Stimulated activated CD8-positive, alpha-beta memory T cell treated with anti-CD3 and anti-CD28 coated beads, Interleukin-7, amount 100 ng/mL, for 4 hours (primary cell): ENCODE data around the gene PTCH1.
A peak's percentile ranks its signal among the peaks of the same experiment; 100 is the strongest.

Experiments
- DNase-seq, 2 donors: peaks; one replicate each; pipeline ENCODE4 v3.0.0-alpha.2; 2020; ENCODE audit warnings: low read depth in 2 of 2

Gene PTCH1

DNA sequence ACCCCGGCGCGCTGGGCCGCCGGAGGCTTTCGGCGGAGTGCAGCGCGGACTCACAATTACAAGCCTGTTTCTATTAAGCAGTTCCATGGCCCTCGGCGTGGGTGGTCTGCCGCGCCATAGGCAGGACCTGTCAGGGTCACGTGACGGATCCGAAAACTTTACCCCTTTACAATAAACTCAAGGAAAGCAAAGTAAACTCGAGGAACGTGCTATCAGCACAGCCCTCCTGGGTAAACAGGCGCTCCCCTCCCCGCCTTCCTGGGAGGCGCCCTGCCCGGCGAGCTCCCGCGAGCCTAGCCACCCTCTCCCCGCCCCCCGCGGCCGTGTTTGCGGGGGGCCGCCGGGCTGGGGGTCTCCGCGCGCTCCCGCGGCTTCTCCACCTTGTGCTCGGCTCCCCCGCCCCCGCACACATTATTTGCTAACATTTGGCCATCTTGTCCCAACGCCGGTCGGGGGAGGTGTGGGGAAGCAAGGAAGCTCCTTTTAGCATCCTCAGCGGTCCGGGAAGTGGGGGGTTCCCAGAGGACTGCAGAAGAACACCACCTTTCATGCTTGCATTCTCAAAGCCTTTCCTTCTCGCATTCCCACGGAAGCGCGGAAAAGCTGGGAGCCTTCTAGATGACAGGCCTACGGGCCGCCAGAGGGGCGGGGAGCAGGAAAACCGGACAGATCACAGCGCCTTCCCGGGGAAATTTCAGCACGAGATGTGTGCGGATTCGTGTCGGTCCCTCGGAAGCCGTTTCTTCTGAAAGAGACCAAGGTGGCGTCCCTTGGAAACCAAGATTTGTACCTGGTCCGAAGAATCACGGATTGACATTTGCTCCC, at the start of gene PTCH1:
Gene PTCH1 (minus strand): TSS at position 238 of the 825 bp plus-strand sequence.
- peak in 1 of 2 donors; percentile 36 for DNase-seq

DNA sequence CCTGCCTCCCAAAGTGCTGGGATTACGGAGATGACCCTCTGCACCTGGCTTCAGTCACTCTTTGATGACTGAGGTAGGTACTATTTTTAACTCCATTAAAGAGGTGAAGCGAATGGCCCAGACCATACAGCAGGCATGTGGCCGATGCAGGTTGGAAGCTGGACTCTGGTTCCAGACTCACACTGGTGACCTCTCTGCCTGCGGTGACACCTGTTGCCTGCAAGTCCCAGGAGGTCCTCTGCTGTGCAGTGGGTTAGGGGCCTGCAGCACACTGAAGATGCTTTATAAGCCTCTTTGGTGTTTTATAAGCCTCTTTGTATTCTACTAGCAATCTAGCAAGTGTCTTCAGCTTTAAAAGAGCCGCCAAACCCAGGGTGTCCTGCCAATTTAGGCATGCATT, 49.2 kb upstream of the PTCH1 start:
- no peak for DNase-seq

DNA sequence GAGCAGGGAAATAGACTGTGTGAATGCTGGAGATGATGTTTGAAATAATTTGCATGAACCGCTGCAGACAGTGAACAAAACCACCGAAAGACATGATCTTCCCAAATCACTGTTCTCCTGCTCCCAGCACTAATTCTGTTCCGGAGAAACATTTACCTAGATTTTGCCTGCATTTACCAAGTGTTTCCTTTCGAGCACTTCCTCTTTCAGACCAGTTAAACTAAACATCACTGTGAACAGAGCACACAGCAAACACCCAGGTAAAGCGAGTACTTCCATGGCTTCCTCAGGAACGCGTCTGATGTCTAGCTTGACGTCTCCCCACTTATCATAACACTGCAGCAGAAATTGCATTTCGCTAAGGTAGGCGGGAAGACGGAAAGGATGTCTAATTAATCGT, 45.1 kb upstream of the PTCH1 start:
- DNase-seq = no peak

DNA sequence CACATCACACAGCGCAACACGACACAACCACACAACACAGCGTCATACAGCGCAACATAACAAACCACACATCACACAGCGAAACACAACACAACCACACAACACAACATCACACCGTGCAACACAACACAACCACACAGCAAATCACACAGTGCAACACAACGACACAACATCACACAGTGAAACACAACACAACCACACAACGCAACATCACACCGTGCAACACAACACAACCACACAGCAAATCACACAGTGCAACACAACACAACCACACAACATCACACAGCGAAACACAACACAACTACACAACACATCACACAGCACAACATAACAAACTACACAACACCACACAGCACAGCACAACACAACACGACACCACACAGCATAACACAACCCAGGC, 40.4 kb upstream of the PTCH1 start:
- DNase-seq = no peak

DNA sequence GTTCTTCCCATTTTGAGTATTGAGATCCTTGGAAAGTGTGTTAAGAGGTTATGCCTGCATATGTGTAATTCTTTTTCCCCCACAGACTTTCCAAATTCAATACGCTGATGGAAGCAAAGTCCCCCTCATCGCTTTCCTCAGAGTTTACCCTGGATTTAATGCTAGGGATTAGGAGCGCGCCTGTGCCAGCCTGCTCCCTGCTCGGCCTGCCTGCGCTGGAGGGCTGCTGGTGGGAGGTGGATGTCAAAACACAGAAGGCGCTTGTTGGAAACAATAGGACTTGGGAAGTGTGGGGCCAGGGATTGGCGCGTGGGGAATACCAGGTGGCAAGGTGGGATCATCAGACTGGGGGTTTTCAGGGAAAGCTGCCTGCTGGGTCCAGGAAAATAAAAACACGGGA, 39.8 kb upstream of the PTCH1 start:
- DNase-seq = no peak

DNA sequence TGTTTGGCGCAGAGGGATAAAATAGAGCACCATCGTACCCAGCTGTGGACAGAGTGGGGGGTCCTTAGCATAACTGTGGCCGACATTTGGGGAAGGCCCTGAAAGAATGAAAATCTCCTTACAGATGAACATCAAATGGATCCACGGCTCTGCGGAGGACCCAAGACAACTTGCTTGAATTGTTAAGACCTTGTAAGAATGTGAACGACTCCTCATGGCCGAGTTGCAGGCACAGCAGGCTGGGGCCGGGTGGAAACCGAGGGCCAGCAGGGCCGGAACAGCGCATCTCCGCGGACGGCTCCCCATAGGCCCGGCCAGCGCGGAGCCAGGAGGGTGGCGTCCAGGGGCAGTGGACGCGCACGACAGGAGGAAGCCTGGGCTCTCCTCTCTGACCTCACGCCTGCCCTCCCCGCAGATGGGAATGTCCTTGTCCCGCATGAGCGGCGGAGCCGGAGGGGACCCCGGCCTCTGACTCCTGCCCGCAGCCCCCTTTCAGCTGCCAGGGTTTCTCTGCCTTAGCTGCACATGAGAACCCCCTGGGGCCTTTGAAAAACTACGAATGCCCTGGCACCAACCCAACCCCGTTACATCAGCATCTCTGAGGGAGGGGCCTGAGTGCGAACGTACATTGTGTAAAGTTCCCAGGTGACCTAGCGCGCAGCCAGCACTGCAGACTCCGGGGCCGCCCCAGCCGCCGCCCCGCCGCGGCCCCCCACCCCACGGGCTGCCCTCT, 36.2 kb upstream of the PTCH1 start:
- peak in 1 of 2 donors; percentile 6 for DNase-seq

DNA sequence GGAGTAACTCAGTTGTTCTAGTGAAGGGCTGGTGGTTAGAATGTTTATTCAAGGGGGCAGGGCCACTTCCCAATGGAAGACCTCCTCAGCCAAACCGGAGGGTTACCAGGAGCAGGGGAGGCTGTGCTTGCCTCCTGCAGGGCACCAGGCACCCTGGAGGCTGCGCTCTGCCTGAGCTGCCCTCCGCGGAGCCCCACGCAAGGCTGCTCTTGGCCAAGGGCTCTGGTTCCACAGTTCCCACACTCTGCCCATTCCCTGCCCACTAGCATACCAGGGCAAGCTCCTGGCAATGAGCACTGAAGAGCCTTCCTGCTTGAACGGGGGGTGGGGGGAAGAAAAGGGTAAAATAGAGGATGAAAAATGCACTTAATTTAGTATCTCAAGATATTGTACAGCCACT, 35.5 kb upstream of the PTCH1 start:
- no peak for DNase-seq

DNA sequence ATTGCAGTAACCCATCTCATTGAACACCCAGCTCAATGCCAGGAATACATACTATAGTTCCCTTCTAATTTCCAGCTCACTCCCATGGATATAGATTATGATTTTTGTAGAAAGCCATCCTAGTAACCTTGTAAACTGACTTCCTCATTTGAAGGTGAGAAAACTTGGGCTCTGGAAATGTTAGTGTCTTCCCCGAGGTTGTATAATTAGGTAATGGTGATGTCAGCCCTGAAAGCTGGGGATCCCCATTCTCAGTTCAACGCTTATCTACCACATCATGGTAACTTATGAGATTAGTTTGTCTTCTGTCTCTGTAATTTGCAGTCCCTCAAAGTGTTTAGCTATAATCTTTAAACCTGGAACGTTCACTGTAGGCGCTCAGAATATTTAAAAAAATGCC, 34.6 kb upstream of the PTCH1 start:
- DNase-seq = no peak

DNA sequence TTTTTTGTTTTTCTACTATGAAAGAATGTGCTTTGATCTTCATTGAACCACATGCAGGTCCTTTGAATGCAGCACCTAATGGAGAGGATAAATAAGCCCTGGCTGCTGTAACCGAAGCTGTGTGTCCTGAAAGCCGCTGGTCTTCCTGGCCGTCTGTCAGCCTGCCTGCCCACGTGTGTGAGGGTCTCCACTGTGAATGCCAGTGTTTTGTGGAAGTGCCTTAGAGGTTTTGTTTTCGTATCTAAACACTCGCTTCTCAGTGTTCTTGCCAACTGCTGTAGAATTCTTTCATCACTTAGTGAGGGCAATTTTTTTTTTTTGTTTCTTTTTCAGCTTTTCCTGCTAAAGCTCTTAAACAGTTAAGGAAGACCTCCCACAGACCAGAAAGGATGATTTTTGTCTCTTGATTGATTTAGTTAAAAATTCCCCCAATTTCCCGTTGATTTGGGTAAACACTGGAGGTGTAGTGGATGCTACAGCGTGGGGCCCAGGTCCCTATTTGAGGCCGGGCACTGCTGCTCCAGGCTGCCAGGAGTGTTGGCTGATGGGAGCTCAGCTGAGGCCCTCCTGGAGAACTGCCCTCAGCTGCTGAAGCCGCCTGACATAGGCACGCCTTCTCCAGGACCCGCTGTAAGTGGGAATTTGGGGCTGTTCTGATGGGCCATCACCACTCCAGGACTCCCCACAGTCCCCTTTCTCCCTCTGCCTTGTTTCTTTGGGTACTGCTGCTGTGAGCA, 29.2 kb upstream of the PTCH1 start:
- DNase-seq = no peak

DNA sequence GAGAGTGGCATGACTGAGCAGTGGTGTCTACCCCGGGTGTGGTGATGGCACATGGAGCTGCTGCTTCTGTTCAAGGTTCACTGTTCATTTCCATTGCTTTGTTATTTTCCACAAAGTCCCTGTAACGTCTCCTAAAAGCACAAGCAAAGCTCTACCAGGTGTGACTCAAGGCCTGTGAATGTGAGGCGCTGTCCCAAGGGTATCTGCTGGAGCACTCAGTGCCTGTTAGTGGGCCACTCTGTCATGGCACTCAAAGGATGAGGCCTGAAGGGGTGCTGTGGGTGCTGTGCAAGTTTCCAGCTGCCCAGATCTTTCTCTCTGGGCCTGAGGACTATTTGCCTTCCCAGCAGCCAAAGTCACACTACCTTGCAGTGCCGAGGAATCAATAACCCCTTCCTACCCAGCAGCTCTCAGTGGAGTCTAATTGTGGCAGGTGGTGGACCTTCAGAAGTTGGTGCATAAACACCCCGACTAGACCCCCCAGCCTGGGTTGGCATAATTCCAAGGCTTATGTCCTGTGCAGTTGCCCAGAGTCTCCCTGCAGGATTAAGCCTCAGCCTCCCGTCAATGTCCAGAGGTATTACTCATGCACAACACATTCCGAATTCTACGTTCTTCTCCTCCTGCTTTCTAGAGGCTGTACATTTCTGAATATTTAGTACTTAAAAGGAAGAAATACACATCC, 17.4 kb upstream of the PTCH1 start:
- no peak for DNase-seq

DNA sequence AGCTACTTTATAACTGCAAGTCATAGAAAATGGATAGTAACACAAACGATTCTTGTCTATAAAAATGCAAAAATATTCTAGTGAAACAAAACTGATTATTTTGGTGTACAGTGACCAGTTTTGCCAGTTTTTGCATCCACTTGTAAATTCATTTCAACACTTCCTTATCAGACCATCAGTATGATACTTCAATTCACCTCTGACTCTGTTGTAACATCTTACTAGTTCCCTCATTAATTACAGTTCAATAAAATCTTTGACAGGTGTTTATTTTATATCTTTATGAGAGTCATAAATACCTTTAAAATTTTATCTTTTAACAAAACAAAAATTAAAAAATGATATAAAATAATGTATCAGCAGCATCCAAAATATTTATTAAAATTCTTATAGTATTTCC, 13.1 kb upstream of the PTCH1 start:
- DNase-seq = no peak

DNA sequence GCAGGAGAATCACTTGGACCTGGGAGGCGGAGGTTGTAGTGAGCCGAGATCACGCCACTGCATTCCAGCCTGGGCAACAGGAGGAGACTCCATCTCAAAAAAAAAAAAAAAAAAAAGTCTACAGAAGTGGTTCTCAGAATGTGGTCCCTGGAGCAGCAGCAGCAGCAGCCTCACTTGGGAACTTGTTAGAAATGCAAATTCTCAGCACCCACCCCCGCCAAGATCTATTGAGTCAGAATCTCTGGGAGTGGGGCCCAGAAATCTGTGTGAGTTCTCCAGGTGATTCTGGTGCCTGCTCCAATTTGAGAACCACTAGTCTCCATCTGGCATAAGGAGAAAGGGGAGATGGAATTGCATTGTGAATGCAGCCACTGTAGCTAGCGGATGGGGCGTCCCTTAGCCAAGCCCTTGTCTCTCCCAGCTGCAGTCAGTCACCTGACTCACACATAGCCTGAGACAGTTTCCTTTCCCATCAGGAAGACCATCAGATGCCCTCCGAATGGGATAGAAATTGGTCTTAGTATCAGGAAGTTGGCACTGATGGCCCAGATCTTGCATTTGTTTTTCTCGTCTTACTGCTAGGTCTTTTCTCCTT, 12.2 kb upstream of the PTCH1 start:
- no peak for DNase-seq

DNA sequence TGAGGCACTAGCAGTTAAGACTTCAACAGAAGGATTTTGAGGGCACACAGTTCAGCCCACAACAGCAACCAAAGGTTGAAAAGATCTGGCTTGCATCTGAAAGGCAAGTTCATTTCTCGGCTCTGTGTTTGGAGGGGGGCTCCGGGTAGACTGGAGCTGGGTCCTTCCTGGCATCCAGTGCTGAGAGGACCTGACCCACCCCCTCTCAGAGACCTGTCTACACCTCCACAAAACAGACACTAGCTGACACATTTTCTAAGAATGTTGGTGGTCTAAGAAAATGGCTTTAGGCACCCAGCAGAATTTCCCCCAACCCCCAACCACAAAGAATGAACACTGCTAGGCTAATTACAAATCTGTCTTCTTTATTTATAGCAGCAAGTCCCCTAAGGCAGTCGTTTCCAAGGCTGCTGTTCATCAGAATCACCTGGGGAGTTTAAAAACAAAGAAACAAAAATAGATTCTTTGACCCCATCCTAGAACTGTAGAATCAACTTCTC, 6.2 kb upstream of the PTCH1 start:
- no peak for DNase-seq

DNA sequence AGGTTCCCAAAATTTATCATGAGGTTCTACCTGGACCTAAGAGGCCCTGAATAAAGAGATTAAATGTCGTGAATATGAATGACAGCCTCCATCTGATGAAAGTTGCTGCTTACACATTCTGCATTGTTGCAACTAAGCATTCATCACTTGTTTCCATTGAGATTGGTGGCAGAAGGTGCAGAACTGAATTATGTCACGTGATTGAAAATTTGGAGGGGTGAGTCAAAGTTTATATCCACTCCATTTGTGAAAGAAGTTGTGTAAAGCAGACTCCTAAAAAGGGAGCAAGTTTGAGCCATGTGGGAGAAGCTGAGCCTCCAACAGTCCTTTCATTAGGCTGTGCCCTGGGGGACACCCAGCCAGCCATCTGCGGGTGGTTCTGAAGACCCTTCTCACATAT, 4.9 kb upstream of the PTCH1 start:
- DNase-seq = no peak

DNA sequence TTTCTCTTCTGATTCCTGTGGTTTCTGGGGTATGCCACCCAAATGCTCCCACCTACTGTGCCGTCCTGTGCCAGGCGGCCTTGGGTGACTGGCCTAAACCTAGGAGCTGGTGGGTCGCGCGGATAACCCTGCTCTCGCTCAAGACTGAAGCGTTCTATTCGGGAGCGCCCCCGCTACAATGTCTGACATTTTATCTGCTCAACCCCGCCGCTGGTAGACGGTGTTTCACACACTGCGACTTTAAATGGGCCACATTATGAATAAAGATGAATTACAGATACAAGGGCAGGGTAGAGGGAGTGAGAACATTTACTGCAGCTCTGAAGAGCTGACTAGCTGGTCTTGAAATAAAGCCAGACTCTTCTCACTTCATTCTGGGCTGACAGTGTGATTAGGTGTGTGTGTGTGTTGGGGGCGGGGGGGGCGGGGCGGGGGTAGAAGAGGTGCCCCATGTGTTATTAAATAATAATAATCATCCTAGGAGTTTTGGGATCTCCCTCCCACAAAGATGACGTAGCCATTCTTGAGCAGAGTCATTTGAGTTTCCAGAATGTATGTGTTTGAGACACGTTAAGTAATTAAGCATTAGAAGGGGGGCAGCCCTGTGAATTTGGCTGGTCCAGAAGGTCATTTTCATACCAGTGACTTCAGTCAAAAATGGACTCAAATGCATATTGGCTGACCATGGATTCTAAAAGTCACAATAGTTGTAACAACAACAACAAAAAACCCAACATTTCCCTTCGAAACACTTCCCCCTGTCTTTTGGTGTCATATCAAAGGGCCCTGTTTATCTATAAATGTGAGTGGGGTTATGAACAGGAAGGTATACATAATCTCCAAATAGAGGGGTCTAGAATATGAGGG, 1.0 kb upstream of the PTCH1 start:
- DNase-seq = no peak

DNA sequence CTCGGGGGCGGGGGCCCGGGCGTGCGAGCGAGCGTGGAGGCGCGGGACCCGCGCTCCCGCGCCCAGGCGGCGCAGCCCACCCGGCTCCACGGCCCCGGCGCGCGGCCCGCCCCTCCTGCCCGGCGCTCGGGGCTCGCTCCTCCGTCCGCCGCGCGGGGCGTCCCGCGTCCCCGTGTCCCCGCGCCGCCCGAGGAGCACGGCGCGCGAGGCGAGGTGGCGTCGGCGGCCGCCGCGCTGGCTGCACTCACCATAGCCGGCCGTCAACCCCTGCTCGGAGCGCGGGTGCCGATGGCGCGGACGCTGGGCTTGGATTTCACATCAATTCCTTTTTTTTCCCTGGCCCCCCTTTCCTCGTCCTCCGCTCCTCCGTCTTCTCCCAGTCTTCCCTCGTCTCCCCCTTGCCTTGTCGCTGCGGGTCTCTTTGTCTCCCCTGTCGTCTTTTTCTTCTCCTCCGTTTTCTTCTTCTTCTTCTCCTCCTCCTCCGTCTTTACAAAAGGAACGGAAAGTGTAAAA, 494 bp downstream of the PTCH1 start:
- DNase-seq = no peak

DNA sequence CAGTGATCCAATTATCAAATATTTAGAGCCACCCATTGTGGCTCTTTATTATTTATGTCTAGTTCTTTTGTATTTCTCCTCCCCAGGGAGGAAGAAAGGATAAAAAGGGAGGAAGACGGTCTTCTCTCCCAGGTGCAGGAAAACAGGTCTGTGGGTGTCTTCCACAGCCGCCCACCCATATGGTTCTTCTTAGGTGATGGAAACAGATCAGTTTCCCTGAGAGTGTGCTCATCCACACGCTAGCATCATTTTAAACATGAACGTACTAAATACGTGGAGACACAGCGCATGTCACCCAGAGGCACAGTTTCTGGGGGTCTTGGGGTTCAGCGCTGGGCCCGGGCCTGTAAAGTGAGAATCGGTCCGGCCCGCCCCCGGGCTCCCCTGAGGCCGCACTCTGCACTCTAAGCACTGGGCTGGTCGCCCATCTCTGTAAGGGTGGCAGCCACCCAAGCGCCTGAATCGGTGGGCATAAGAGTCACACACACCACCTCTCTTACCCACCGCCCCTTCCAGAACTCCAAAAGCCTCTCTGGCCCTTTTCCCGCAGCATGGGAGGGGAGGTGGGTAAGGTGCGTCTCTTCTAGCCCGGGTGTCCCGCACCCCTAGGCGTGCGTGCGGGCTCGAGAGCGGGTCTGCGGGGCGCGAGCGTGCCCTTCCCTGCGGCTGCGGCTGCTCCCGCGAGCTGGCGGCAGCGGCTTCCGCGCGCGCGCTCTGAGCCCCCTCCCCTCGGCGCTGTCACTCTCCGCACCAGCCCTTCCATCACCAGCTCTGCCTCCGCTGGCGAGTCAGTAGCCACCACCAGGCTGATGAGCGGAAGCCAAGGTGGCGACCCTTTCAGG, 1.3 kb downstream of the PTCH1 start:
- DNase-seq = peak in 1 of 2 donors; percentile 19

DNA sequence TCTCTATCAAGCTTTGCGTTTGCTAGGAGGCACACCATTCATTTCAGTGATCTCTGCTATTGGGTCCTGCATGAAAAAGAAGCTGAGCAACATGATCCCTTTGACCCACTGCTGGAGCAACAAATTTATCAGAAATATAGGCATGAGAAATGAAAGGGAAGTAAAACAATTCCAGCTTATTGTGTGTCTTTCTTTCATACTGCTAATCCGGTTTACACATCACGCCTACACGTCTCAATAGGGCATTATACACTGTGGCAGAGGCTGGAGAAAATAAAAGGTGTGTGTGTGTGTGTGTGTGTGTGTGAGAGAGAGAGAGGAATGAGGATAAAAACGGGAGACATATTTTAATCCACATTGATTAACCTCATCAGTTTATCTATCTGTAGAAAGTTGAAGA, 2.4 kb downstream of the PTCH1 start:
- no peak for DNase-seq

DNA sequence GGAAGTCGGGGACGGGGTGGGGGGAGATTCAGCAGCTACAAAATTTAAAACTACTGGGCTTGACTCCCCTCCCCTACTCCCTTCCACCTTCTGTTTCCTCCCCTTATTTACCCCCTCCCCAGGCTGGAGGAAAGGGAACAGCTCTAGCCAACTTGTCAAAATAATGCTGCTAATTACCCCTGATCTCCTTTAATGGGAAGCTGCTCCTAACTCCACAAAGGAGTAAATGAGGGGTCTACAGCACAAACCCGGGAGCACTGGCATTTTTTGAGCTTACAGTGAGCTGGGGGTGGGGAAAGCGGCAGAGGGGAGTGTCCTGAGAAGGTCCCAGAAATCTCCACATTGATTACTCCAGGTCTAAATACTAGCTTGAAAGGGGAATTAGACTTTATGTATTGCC, 3.1 kb downstream of the PTCH1 start:
- DNase-seq = no peak
